ENCODE measurements around the gene CCT8. TPM values are rescaled to one million over a fixed set of nuclear protein-coding genes. Genes with fewer than 3 reads are reported as not detected.

The CCT8 gene
- total and polyA plus RNA-seq, 10 donors = 92.3 to 137 (median 111) TPM

- no peak for TF ChIP-seq POLR2AphosphoS5 (IDR thresholded peaks at IDR 0.05)
- TF ChIP-seq CTCF (IDR thresholded peaks at IDR 0.05 in 8 of 11, conservative IDR thresholded peaks at IDR 0.05 in 3 of 11) = no peak
- TF ChIP-seq POLR2A (IDR thresholded peaks at IDR 0.05) = no peak
- Histone ChIP-seq H3K4me1 (peaks cover 0 to 21% (median 3%) of the 10 kb centered on the region in 6 donors), H3K27ac (no peak overlapping the region), H3K4me3 (no peak overlapping the region), H3K9me3 (no peaks in the 10 kb centered on the region), H3K36me3 (peaks cover 6 to 100% (median 86%) of the 10 kb centered on the region in 6 donors), H3K27me3 (replicated peaks in 1 of 7) (no peaks in the 10 kb centered on the region)
- intact Hi-C loops (cut with DNase I; ENCODE audit: low total_unique reads) = loop anchor here (10.0 kb wide), 1 partner anchor 49 kb away; no protein-coding TSS in a partner anchor
- 80 to 89% (median 88%) methylated on average over 3 of the region's 3 CpGs for WGBS, 5 donors
- DNase-seq = no peak
Measured at GRCh38 chr21:29033871-29034270, 39.6 kb downstream of the CCT8 start.

- no peak overlapping the region for H3K4me3 ChIP-seq
- H3K4me1 ChIP-seq = peaks cover 0 to 25% (median 3%) of the 10 kb centered on the region in 6 donors
- H3K36me3 ChIP-seq = peaks cover 6 to 100% (median 85%) of the 10 kb centered on the region in 6 donors
- no peaks in the 10 kb centered on the region for H3K27me3 ChIP-seq (replicated peaks in 1 of 7)
- H3K9me3 ChIP-seq = no peaks in the 10 kb centered on the region
- TF ChIP-seq POLR2A (IDR thresholded peaks at IDR 0.05) (no peak), POLR2AphosphoS5 (IDR thresholded peaks at IDR 0.05) (no peak)
- 70 to 85% (median 73%) methylated on average over 4 of the region's 4 CpGs for WGBS, 5 donors
- DNase-seq = no peak
- intact Hi-C loops (cut with DNase I; ENCODE audit: low total_unique reads) = loop anchor here (10.0 kb wide), 1 partner anchor 48 kb away; no protein-coding TSS in a partner anchor
- H3K27ac ChIP-seq = no peak overlapping the region
Measured at GRCh38 chr21:29033301-29033700, 40.1 kb downstream of the CCT8 start.

GRCh38 chr21:29030909-29031308 lies 42.5 kb downstream of the CCT8 start:
- no peak for DNase-seq
- intact Hi-C loops (cut with DNase I; ENCODE audit: low total_unique reads) = loop anchor here (10.0 kb wide), 1 partner anchor 46 kb away; no protein-coding TSS in a partner anchor
- 40 to 91% (median 83%) methylated on average over 1 of the region's 1 CpG for WGBS, 5 donors
- Histone ChIP-seq H3K36me3 (peaks cover 3 to 80% (median 64%) of the 10 kb centered on the region in 6 donors), H3K4me1 (peaks cover 4 to 49% (median 20%) of the 10 kb centered on the region in 6 donors), H3K4me3 (no peak overlapping the region), H3K27me3 (replicated peaks in 1 of 7) (no peaks in the 10 kb centered on the region), H3K27ac (no peak overlapping the region), H3K9me3 (no peaks in the 10 kb centered on the region)
- no peak for TF ChIP-seq POLR2AphosphoS5 (IDR thresholded peaks at IDR 0.05)
- no peak for TF ChIP-seq CTCF (IDR thresholded peaks at IDR 0.05 in 8 of 11, conservative IDR thresholded peaks at IDR 0.05 in 3 of 11)
- no peak for TF ChIP-seq POLR2A (IDR thresholded peaks at IDR 0.05)

- no peak overlapping the region for H3K4me3 ChIP-seq
- intact Hi-C loops (cut with DNase I; ENCODE audit: low total_unique reads) = no loop called here
- no peak overlapping the region for H3K27ac ChIP-seq
- H3K27me3 ChIP-seq (replicated peaks in 1 of 7) = no peaks in the 10 kb centered on the region
- no peak for DNase-seq
- no peaks in the 10 kb centered on the region for H3K9me3 ChIP-seq
- peaks cover 11 to 54% (median 28%) of the 10 kb centered on the region in 6 donors for H3K4me1 ChIP-seq
- WGBS, 5 donors = 79 to 94% (median 87%) methylated on average over 1 of the region's 1 CpG
- TF ChIP-seq POLR2AphosphoS5 (IDR thresholded peaks at IDR 0.05) (no peak), POLR2A (IDR thresholded peaks at IDR 0.05) (no peak), CTCF (IDR thresholded peaks at IDR 0.05 in 8 of 11, conservative IDR thresholded peaks at IDR 0.05 in 3 of 11) (no peak)
- H3K36me3 ChIP-seq = peaks cover 3 to 67% (median 53%) of the 10 kb centered on the region in 6 donors
Measured at GRCh38 chr21:29029524-29029923, 43.9 kb downstream of the CCT8 start.
